ENCODE data around the gene MROH2A.
A peak's percentile ranks its signal among the peaks of the same experiment; 100 is the strongest.

The MROH2A gene

DNA sequence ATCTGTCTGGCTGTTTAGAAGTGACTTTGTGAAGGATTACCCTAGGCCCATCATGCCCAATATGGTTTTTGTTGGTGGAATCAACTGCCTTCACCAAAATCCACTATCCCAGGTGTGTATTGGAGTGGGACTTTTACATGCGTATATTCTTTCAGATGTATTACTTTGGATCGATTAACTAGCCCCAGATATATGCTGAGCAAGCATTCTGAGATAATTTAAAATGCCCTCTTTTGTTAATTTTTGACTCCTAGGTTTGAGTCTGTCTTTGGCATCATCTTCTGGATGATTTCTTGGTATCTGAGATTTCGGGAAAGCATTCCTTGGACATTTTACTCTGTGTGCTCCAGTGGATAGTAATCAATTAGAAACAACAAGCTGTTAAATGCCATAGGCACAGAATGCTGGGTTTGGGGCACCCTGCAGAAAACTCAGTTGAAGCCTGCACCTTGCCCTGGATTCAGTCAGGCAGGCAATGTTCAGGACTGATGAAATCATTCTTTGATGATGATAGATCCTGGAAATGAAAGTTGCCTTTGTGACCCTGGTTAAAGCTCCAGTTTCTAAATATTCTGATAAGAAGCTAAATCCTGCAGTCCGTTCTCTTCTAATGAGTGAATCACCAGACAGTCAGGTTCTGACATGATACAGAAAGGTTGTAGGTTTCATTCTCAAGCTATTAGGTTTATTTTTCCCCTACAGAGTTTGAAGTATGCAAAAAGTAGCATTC is 16.9 kb upstream of the MROH2A start:
- DNase-seq, result no peak

DNA sequence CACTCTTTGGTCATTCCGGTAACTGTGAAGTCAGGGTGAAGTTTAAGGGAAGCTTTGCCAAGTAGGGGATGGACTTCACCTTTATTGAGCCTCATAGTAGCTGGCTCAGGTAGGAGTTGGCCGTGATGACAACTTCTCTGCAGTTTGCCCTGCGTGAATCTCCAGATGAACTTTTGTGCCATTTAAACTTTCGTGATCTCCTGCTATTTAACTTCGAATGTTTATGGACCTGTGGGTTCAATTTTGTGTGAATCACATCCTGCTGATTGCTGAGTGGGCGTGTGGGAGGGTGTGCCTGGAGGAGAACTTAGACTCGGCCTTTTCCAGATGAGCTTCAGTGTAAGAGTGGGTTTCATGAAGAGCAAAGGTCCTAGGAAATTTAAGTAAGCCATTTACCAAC is 13.9 kb upstream of the MROH2A start:
- DNase-seq, result no peak

GRCh38 chr2:233764761-233765160 is 13.4 kb upstream of the MROH2A start:
- DNase-seq, result no peak

GRCh38 chr2:233766416-233766815 is 11.7 kb upstream of the MROH2A start:
- no peak for DNase-seq

DNA sequence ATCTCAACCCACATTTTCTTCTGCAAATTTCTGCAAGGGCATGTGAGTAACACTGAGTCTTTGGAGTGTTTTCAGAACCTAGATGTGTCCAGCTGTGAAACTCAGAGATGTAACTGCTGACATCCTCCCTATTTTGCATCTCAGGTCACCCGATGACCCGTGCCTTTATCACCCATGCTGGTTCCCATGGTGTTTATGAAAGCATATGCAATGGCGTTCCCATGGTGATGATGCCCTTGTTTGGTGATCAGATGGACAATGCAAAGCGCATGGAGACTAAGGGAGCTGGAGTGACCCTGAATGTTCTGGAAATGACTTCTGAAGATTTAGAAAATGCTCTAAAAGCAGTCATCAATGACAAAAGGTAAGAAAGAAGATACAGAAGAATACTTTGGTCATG is 10.1 kb upstream of the MROH2A start:
- DNase-seq, result no peak

DNA sequence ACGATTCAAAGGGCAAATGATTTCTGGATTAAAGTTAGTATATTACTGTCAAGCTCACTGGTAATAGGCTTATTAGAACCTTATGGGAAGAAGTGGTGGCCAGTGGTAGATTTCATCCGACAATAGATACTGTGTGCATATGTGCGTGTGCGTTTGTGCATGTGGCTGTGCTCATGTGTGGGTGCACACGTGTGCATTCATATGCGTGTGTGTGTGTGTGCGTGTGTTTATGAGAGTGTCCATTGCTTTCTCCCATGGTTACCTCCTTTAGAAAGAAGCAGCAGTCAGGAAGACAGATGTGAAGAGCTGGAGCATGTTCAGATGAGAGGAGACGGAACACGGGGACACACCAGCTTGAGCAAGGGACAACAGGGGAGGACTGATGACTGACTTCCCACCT is 8.9 kb upstream of the MROH2A start:
- DNase-seq, result no peak

DNA sequence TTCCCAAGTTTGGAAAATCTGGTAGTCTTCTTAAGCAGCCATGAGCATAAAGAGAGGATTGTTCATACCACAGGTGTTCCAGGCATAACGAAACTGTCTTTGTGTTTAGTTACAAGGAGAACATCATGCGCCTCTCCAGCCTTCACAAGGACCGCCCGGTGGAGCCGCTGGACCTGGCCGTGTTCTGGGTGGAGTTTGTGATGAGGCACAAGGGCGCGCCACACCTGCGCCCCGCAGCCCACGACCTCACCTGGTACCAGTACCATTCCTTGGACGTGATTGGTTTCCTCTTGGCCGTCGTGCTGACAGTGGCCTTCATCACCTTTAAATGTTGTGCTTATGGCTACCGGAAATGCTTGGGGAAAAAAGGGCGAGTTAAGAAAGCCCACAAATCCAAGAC is 6.0 kb upstream of the MROH2A start:
- DNase-seq, result no peak

GRCh38 chr2:233772583-233772982 is 5.5 kb upstream of the MROH2A start:
- no peak for DNase-seq

DNA sequence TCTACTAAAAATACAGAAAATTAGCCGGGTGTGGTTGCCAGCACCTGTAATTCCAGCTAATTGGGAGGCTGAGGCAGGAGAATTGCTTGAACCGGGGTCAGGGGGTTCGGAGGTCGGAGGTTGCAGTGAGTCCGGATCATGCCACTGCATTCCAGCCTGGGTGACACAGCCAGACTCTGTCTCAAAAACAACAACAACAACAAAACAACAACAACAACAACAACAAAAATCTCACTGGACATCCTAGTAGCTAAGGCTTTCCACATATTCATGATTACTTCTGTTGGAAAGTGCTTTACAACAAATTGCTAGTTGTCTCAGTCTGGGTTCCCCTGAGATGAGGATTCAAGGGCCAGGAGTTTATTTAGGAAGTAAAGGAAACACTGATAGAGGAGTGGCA is 4.3 kb upstream of the MROH2A start:
- DNase-seq, result no peak

- no peak for DNase-seq
These were observed 2.7 kb upstream of the MROH2A start for GRCh38 chr2:233775414-233775813.

- DNase-seq, result no peak
These were observed 1.6 kb downstream of the MROH2A start for GRCh38 chr2:233779722-233780121.

DNA sequence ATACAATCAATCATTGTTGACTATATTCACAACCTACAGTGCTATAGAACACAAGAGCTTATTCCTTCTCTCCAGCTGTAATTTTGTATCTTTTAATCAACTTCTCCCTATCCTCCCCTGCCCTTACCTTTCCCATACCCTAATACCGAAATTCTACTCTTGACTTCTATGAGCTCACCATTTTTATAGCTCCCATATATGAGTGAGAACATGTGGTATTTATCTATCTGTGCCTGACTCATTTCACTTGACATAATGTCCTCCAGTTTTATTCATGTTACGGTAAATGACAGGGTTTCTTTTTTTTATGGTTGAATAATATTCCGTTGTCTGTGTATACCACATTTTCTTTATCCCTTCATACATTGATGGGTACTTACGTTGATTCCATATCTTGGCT is 2.6 kb downstream of the MROH2A start:
- no peak for DNase-seq

DNA sequence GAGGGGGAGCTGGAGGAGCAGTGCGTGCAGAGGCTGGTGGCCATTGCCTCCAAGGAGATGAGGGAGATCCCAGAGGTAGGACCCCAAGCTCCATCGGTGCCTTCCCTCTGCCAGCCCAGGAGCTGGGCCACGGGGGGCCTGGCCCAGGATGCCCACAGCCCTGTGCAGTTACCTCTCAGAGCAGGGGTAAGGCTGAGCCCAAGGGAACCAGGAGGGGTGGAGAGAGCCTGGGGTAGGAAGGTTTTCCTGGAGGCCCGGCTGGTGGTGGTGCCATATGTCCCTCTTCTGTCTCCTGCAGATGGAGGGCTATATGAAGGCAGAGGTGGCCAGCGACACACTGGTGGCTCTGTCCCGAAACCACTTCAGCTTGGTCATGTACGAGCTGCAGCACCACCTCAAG is 11.4 kb downstream of the MROH2A start:
- DNase-seq, result no peak

DNA sequence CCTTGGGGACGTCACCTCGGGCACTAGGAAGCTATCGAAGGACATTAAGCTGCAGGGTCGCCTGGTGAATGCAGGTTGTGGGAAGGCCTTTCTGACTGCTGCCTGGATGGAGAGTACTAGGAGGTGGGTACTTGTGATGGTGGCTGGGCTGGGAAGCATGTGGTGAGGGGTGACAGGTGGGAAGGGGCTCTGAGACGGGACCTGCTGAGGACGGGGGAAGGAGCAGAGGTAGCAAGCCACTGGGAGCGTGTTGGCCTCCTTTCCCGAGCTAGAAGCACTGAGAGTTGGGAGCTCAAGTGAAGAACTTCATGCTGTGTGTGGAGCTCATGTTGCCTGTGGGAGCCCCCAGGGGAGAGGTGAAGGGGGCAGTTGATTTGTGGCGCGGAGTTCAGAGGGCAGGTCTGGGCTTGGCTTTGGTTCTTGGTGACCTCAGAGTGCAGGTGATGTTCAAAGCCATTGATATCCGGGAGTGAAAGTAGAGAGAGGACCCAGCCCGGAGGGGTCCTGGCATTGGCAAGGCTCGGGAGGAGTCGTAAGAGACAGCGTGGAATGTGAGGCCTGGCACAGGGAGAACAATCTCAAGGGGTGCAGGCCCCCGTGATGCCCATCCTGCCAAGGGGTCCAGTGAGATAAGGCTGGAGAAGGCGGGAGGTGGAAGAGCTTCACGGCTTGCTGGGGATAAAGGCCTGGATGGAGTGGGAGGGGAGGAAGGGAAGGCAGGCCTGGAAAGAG is 13.2 kb downstream of the MROH2A start:
- DNase-seq, result peak; percentile 37

GRCh38 chr2:233791883-233792329 is 13.8 kb downstream of the MROH2A start:
- DNase-seq, result no peak

GRCh38 chr2:233792720-233793119 is 14.6 kb downstream of the MROH2A start:
- peak; percentile 34 for DNase-seq

GRCh38 chr2:233793465-233794127 is 15.5 kb downstream of the MROH2A start:
- DNase-seq, result peak; percentile 29

GRCh38 chr2:233794128-233794658 is 16.1 kb downstream of the MROH2A start:
- DNase-seq, result peak; percentile 35

DNA sequence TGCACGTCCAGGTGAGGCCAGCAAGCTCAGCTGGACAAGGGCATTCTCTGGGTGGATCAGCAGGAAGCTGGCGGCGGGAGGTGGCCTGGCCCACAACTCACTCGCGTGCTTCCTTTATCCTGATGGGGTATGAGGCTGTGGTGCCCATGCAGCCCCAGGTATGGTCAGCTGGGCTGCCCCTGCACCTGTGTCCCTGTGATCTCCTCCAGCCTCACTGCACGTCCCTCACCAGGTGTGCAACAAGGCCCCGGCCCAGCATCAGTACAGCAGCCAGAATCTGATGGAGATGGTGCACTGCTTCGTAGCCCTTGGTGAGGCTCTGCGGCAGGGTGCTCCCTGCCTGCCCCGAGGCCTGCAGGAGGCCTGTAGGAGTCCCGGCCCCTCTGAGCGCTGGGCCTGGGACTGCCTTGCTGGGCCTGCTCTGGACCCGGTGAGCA is 17.6 kb downstream of the MROH2A start:
- peak; percentile 45 for DNase-seq

GRCh38 chr2:233796254-233796653 is 18.1 kb downstream of the MROH2A start:
- DNase-seq, result no peak

DNA sequence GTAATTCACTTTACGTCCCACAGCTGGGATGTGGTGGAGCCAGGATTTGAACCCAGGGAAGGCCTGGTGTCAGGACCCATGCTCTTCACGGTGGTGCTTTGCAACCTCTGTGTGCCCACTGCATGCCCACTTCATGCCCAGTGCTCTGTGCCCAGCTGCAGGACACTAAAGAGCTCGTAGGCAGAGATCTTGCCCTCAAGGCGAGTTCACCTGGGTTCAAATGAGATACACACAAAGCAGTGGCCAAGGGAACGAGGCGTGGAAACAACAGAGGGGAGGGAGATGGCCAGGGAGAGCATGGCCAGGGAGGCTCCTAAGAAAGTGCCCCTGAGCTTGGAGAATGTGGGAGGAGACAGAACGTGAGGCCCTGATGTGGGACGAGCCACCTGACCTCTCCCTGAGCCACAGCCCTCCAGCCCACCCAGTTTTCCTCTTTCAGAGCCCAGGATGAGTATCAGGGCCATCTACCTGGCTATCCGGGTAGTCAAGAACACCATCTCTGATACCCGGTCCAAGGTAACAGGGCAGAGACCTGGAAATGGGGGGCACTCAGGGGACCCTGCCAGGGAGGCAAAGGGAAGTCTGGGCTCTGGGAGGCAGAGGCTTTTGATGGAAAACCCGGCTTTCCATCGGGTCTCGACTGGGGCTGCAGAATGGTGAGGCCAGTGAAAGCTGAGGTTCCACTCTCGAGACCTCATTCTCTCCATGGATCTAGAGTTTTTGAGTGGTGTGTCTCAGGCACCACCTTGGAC is 20.4 kb downstream of the MROH2A start:
- peak; percentile 40 for DNase-seq

DNA sequence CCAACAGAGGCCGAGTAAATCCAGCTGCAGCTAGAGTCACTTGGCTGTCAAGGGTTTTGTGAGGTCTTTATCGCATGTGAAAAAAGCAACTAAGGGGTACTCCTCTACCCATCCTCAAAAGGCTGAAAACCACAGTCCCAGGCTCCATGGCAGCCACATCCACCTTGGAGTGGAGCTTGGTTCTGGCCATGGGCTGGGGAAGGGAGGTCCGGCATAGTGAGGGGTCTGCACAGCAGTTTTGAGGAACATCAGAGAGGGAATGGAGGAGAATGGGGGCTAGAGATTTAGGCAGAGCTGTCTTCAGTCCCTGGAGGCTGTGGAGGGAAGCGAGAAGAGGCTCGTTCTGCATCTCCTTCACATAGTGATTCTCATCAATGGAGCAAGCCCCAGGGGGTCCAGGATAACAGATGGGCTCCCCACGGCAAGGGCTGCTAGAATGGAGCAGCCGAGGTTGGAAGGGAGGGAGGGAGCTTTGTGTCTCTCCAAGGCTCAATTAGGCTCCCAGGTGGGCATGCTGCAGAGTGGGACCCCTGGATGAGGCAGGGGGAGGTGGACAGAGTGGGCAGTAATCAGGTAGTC is 21.0 kb downstream of the MROH2A start:
- DNase-seq, result no peak

- peak; percentile 40 for DNase-seq
These were observed 21.6 kb downstream of the MROH2A start for GRCh38 chr2:233799716-233800115.

Data from islet precursor cell (in vitro differentiated cells).